ENCODE results near the gene IGFBP2.

- TF ChIP-seq POLR2A (IDR thresholded peaks at IDR 0.05) (no peak), CTCF (IDR thresholded peaks at IDR 0.05) (no peak)
Measured at GRCh38 chr2:216584112-216584511, 49.1 kb upstream of the IGFBP2 start.

Measured in esophagus squamous epithelium (tissue), 4 donors.